Measurements from ENCODE around the gene CYP11A1.

GRCh38 chr15:74368121-74368520 lies 675 bp upstream of the CYP11A1 start:
- no peak for TF ChIP-seq CTCF (IDR thresholded peaks at IDR 0.05)
- TF ChIP-seq POLR2A (IDR thresholded peaks at IDR 0.05), result no peak
- no peak for TF ChIP-seq POLR2AphosphoS5 (IDR thresholded peaks at IDR 0.05)

Data from breast epithelium (tissue), 3 donors.